Tibial nerve (tissue), 4 donors: ENCODE results near the gene KCNH1. TPM values are rescaled to one million over a fixed set of nuclear protein-coding genes. Genes with fewer than 3 reads are reported as not detected.
"Not testable (repeated sequence)": the region's sequence is repeated elsewhere in the genome, so short reads cannot be mapped to it uniquely, and the experiment has no call there.

ENCODE experiments used
- DNase-seq, 2 donors: peaks; one replicate each; pipeline ENCODE4 v3.0.0-alpha.2; 2019; ENCODE audit warnings: low spot score in 2 of 2
- H3K27ac ChIP-seq, 4 donors: fragments of 200-600 bp; sonication (generic) in 3 of 4; one replicate each; pipeline ENCODE4 v1.5.1; 2017 to 2019; ENCODE audit warnings: mild to moderate bottlenecking in 1 of 4
- H3K27me3 ChIP-seq, 2 donors: fragments of 200-600 bp; sonication (generic) in 1 of 2; one replicate each; pipeline versions ENCODE4 v1.5.1 to v1.6.0; 2017 to 2019
- H3K36me3 ChIP-seq, 3 donors: fragments of 200-600 bp; sonication (generic); one replicate each; pipeline ENCODE4 v1.5.1; 2018 to 2019
- H3K4me1 ChIP-seq, 4 donors: fragments of 200-600 bp; sonication (generic) in 3 of 4; one replicate each; pipeline ENCODE4 v1.5.1; 2017 to 2019
- H3K4me3 ChIP-seq, 4 donors: fragments of 200-600 bp; sonication (generic) in 3 of 4; one replicate each; pipeline ENCODE4 v1.5.1; 2017 to 2019; ENCODE audit warnings: mild to moderate bottlenecking in 1 of 4, moderate library complexity in 1 of 4
- H3K9me3 ChIP-seq, 4 donors: fragments of 200-600 bp; sonication (generic) in 3 of 4; one replicate each; pipeline ENCODE4 v1.5.1; 2017 to 2019
- CTCF ChIP-seq, 5 experiments: fragments of 200-600 bp in 3 of 5; fragments of 450-650 bp in 2 of 5; sonication (generic) in 3 of 5; IDR thresholded peaks; one replicate each; pipeline ENCODE4 v1.5.1; 2016 to 2019; ENCODE audit warnings: antibody characterized with exemption in 5 of 5, mild to moderate bottlenecking in 3 of 5, moderate library complexity in 2 of 5
- EP300 ChIP-seq, 2 donors: sonication (generic); formaldehyde crosslinking; IDR thresholded peaks; one replicate each; pipeline ENCODE4 v1.6.1; 2017; ENCODE audit warnings: antibody characterized with exemption in 2 of 2, mild to moderate bottlenecking in 1 of 2
- POLR2A ChIP-seq, 2 donors: fragments of 450-650 bp; IDR thresholded peaks; one replicate each; pipeline ENCODE4 v1.6.1; 2017; ENCODE audit warnings: antibody characterized with exemption in 2 of 2, mild to moderate bottlenecking in 2 of 2, moderate library complexity in 2 of 2
- WGBS, 2 donors: methylation state at CpG; one replicate each; pipeline ENCODE4 v1.1.5; 2018; 5-methylcytosine and 5-hydroxymethylcytosine counted together
- total RNA-seq, 4 donors: library from RNA; depleted of rRNA; stranded (reverse); fragments of >200 nt; gene quantifications; one replicate each; pipeline ENCODE4 v1.1.0, GENCODE V29; 2016

The KCNH1 gene
- total RNA-seq, 4 donors from 2014 or later: 1.9 to 10.0 (median 3.6) TPM

DNA sequence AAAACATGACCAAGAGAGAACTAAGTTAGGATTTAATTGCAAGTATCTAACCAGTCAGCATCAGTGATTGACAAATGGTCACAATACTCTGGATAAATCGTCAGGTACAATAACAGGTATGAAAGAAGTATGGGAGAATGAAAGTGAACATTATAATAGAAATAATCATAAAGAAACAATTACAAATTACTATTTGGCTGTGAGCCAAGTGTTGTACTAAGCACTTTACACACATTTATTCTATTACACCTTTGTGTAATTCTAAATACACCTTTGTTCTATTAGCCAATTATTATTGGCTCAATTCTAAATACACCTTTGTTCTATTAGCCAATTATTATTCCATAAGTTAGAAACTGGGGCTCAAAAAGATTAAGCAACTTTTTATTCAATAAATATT, 114.7 kb downstream of the KCNH1 start:
- TF ChIP-seq POLR2A (IDR thresholded peaks at IDR 0.05) (no peak), CTCF (IDR thresholded peaks at IDR 0.05) (no peak), EP300 (IDR thresholded peaks at IDR 0.05) (no peak)
- no peaks in the 10 kb centered on the region for H3K36me3 ChIP-seq
- no peak for DNase-seq
- H3K4me1 ChIP-seq: no peaks in the 10 kb centered on the region
- no peaks in the 10 kb centered on the region for H3K9me3 ChIP-seq
- no peak overlapping the region for H3K27ac ChIP-seq
- no peak overlapping the region for H3K4me3 ChIP-seq
- no peaks in the 10 kb centered on the region for H3K27me3 ChIP-seq
- 40 to 43% methylated on average over 1 of the region's 1 CpG for WGBS, 2 donors

DNA sequence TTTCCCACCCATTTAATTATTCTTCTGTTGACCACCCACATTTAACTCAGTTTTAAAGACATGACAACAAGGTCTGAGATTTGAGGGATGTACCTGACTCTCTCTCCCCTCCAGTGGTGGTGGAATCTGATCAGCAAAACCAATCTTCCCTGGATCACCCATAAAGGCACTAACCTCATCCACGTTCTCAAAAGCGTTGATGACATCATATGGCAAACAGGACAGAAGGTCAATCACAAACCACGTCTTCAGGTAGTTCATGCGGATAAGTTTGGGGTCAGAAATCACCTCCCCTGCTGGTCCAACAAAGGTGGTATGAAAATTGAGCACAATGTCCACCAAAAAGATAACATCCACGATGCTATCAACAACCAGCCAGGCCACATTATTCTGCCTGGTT, 115.3 kb downstream of the KCNH1 start:
- H3K9me3 ChIP-seq: no peaks in the 10 kb centered on the region
- DNase-seq: no peak
- WGBS, 2 donors: 90 to 92% methylated on average over 5 of the region's 5 CpGs
- H3K27ac ChIP-seq: no peak overlapping the region
- no peaks in the 10 kb centered on the region for H3K36me3 ChIP-seq
- H3K4me1 ChIP-seq: no peaks in the 10 kb centered on the region
- H3K4me3 ChIP-seq: no peak overlapping the region
- H3K27me3 ChIP-seq: no peaks in the 10 kb centered on the region
- TF ChIP-seq EP300 (IDR thresholded peaks at IDR 0.05) (no peak), POLR2A (IDR thresholded peaks at IDR 0.05) (no peak), CTCF (IDR thresholded peaks at IDR 0.05) (no peak)

DNA sequence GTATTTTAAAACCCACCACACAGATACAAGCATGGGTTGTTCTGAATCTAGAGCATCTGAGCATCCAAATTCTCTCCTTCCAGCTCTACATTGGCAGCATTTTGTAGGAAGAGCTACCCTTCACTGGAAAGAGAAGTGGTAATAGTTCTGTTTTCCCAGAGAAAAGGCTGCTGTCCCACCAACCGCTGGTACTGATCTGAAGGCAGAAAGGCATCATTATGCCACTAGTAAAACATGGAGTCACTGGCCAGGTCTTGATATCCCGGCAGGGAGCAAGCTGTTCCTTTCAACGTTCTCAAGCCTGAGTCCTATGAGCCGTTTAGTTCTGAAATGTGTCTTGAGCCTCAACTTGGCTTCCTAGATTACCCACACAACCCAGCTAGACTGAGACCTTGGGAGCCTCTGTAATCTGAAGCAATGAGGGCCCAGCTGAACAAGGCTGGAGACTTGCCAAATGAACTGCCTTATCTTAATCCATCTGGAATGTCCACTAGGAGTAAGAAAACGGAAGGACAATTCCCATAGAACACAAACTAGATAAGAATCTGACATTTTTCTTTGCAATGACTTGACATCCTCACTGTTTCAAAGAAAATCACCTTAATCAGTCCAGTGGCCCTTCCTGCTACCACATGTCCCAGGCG, 116.8 kb downstream of the KCNH1 start:
- no peak for TF ChIP-seq POLR2A (IDR thresholded peaks at IDR 0.05)
- no peak for TF ChIP-seq CTCF (IDR thresholded peaks at IDR 0.05)
- TF ChIP-seq EP300 (IDR thresholded peaks at IDR 0.05): no peak
- Histone ChIP-seq H3K27me3 (no peaks in the 10 kb centered on the region), H3K27ac (no peak overlapping the region), H3K4me1 (no peaks in the 10 kb centered on the region), H3K36me3 (no peaks in the 10 kb centered on the region), H3K9me3 (no peaks in the 10 kb centered on the region), H3K4me3 (no peak overlapping the region)
- 57 to 59% methylated on average over 6 of the region's 6 CpGs for WGBS, 2 donors
- no peak for DNase-seq

DNA sequence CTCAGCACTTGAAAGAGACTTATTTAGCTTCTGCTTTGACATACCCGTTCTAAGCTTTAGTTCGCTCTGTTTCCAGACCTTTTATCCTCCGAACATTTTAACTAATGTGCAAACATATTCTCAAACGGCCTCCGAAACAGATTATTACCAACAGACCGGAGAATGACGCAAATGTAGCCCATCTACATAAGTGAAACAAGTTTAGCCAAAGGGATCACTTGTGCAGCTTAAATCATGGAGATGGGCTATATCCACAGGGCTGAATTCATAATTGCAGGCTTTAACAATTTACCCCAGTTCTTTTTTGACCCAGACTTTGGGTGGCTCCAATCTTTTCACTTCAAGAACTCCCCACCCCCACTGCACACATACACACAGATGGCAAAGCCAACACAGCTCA, 119.7 kb downstream of the KCNH1 start:
- no peak overlapping the region for H3K27ac ChIP-seq
- no peaks in the 10 kb centered on the region for H3K27me3 ChIP-seq
- no peak for DNase-seq
- H3K36me3 ChIP-seq: no peaks in the 10 kb centered on the region
- no peaks in the 10 kb centered on the region for H3K9me3 ChIP-seq
- no peaks in the 10 kb centered on the region for H3K4me1 ChIP-seq
- no peak overlapping the region for H3K4me3 ChIP-seq
- TF ChIP-seq CTCF (IDR thresholded peaks at IDR 0.05): no peak
- no peak for TF ChIP-seq POLR2A (IDR thresholded peaks at IDR 0.05)
- no peak for TF ChIP-seq EP300 (IDR thresholded peaks at IDR 0.05)
- WGBS, 2 donors: 71 to 84% methylated on average over 7 of the region's 7 CpGs

DNA sequence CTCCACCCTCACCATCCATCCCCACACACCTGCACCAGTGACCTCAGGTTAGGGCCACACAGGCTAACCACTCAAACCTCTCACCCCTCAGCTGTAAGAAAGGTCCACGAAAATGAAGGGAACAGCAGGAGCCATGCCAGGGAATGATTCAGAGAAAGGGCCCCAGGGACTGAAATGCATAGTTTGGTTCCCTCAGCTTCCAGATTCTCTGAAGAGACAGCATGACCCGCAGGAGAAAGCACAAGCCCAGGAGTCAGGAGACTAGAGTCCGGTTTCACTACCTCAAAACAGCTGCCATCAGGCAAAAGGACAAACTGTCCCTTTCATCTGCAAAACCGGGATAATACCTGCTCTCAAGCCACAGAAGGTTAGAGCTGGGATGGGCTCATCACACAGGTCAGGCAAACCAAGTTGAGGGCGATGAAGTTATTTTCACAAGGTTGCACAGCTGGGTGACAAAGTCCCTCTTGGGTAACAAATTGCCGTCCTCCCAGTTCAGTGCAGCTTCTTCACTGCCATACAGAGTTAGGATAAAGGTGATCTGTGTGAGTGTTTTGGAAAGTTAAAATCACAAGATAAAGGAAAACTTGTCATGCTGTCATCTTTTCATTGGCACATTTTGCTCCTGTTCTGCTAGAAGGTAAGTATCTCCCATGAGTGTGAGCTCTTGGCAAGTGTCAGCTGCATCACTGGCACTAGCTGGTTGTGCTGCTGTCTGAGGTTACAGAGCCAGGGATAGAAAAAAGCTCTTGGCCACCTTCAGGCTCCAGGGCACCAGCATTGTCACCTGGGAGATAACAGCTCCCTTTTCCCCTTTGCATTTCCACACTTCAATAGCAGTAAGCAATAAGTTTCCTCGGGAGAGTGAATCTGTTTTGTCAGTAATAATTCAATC, 120.4 kb downstream of the KCNH1 start:
- Histone ChIP-seq H3K4me1 (no peaks in the 10 kb centered on the region), H3K9me3 (peaks cover 0 to 3% (median 0%) of the 10 kb centered on the region in 4 donors), H3K27me3 (no peaks in the 10 kb centered on the region), H3K4me3 (no peak overlapping the region), H3K27ac (no peak overlapping the region), H3K36me3 (no peaks in the 10 kb centered on the region)
- TF ChIP-seq EP300 (IDR thresholded peaks at IDR 0.05) (no peak), CTCF (IDR thresholded peaks at IDR 0.05) (no peak), POLR2A (IDR thresholded peaks at IDR 0.05) (no peak)
- no peak for DNase-seq
- whole genome bisulfite sequencing, 2 donors: 60 to 61% methylated on average over 7 of the region's 7 CpGs

- H3K27ac ChIP-seq, H3K27me3 ChIP-seq, H3K4me3 ChIP-seq, H3K36me3 ChIP-seq, DNase-seq, H3K4me1 ChIP-seq, H3K9me3 ChIP-seq: not testable (repeated sequence)
- 94 to 100% methylated on average over 1 of the region's 1 CpG for WGBS, 2 donors
Measured at GRCh38 chr1:211011128-211011527, 122.8 kb downstream of the KCNH1 start.
